ENCODE measurements around the gene AMT. TPM values are rescaled to one million over a fixed set of nuclear protein-coding genes. Genes with fewer than 3 reads are reported as not detected.

AMT gene
- total and polyA plus RNA-seq, 2 of the 13 experiments (the other 11 are each of a cell fraction or from before 2014, with no cell fraction given), result 35.3 to 59.0 TPM

DNA sequence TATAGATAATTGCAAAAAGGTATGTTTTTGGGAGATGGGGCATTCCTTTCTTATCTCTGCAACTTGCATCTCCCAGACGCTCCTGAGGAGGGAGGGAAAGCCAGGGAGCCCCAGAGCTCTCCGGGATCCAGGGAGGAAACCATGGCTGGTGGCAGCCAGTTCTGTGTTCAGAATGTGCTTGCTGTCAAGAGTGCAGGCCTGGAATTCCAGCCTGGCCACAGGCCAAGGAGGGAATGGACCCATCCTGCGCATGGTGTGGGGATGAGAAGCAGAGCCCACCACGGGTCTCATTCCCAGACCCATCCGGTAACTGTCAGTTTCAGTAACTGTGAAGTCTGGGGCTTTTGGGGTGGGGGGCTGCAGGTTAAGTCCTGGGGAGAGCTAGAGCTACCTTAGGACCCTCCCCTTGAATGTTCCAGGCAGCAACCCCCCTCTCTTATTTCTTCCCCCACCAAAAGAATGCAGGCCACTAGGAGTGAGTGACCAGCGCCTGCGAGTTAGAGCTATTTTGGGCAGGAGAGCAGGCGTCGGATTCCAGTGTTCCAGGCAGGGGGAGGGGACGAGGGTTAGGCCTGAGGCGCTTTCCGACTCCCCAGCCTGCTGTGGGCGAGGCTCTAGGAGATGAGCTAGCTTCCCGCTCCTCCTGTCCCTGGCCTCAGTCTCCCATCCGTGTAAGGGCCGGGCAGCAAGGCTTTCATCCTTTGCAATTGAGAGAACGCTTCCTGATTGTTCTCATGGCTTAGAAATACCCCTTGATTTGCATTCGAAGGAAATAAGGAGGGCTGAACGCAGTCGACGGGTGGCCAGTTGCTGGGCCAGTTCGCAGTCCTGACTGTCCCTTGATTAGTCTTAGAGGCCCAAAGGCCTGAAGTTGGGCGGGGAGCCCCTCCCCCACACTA, 47.0 kb upstream of the AMT start (continued):
- TF ChIP-seq, protein P1, sequence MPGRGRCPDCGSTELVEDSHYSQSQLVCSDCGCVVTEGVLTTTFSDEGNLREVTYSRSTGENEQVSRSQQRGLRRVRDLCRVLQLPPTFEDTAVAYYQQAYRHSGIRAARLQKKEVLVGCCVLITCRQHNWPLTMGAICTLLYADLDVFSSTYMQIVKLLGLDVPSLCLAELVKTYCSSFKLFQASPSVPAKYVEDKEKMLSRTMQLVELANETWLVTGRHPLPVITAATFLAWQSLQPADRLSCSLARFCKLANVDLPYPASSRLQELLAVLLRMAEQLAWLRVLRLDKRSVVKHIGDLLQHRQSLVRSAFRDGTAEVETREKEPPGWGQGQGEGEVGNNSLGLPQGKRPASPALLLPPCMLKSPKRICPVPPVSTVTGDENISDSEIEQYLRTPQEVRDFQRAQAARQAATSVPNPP (CRISPR knock-in tag; IDR thresholded peaks at IDR 0.05), result no peak
- TF ChIP-seq HDAC6 (IDR thresholded peaks at IDR 0.05; ENCODE audit: low read depth, low read length) (no peak), ZNF713 (CRISPR knock-in tag; IDR thresholded peaks at IDR 0.05) (no peak), ZNF124 (CRISPR knock-in tag; IDR thresholded peaks at IDR 0.05) (no peak), TBL1XR1 (IDR thresholded peaks at IDR 0.05; ENCODE audit: borderline replicate concordance, low read length, partially characterized antibody) (no peak), MIER2 (CRISPR knock-in tag; IDR thresholded peaks at IDR 0.05) (no peak), JUNB (CRISPR knock-in tag; IDR thresholded peaks at IDR 0.05; ENCODE audit: borderline replicate concordance) (no peak), ZNF180 (CRISPR knock-in tag; IDR thresholded peaks at IDR 0.05; ENCODE audit: borderline replicate concordance, low read depth) (no peak), ZBTB38 (CRISPR knock-in tag; IDR thresholded peaks at IDR 0.05) (no peak), NFE2L1 (CRISPR knock-in tag; IDR thresholded peaks at IDR 0.05; ENCODE audit: borderline replicate concordance) (no peak), POLR2A (IDR thresholded peaks at IDR 0.05; ENCODE audit: insufficient read depth in 1 of 2, low read depth in 2 of 2, low read length in 2 of 2) (peak in 1 of 2 experiments; percentile 63; a peak in 3 of 4 replicates), CBX5 (CRISPR knock-in tag; IDR thresholded peaks at IDR 0.05; ENCODE audit: borderline replicate concordance) (no peak; the same call in 1 of the 2 replicates), TBX3 (IDR thresholded peaks at IDR 0.05; ENCODE audit: borderline replicate concordance) (no peak), CHD4 (IDR thresholded peaks at IDR 0.05; ENCODE audit: borderline replicate concordance, low read length) (peak; percentile 53; the same call in 1 of the 2 replicates), ZNF777 (CRISPR knock-in tag; IDR thresholded peaks at IDR 0.05) (peak; percentile 51; the same call in 1 of the 2 replicates), ZNF781 (CRISPR knock-in tag; IDR thresholded peaks at IDR 0.05; ENCODE audit: borderline replicate concordance, not compliant biosample characterization) (peak; percentile 66), ZNF441 (CRISPR knock-in tag; IDR thresholded peaks at IDR 0.05; ENCODE audit: borderline replicate concordance) (no peak), ZNF530 (CRISPR knock-in tag; IDR thresholded peaks at IDR 0.05; ENCODE audit: low read depth) (no peak), ZNF367 (CRISPR knock-in tag; IDR thresholded peaks at IDR 0.05; ENCODE audit: borderline replicate concordance) (no peak), ZKSCAN5 (CRISPR knock-in tag; IDR thresholded peaks at IDR 0.05) (no peak)
- TF ChIP-seq, protein P2, sequence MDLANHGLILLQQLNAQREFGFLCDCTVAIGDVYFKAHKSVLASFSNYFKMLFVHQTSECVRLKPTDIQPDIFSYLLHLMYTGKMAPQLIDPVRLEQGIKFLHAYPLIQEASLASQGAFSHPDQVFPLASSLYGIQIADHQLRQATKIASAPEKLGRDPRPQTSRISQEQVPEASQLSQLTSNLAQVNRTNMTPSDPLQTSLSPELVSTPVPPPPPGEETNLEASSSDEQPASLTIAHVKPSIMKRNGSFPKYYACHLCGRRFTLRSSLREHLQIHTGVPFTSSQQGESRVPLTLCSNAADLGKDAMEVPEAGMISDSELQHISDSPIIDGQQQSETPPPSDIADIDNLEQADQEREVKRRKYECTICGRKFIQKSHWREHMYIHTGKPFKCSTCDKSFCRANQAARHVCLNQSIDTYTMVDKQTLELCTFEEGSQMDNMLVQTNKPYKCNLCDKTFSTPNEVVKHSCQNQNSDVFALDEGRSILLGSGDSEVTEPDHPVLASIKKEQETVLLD (CRISPR knock-in tag; IDR thresholded peaks at IDR 0.05; ENCODE audit: low read depth), result no peak
- TF ChIP-seq, protein P3, sequence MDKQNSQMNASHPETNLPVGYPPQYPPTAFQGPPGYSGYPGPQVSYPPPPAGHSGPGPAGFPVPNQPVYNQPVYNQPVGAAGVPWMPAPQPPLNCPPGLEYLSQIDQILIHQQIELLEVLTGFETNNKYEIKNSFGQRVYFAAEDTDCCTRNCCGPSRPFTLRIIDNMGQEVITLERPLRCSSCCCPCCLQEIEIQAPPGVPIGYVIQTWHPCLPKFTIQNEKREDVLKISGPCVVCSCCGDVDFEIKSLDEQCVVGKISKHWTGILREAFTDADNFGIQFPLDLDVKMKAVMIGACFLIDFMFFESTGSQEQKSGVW (CRISPR knock-in tag; IDR thresholded peaks at IDR 0.05; ENCODE audit: borderline replicate concordance), result no peak
- TF ChIP-seq, protein P4, sequence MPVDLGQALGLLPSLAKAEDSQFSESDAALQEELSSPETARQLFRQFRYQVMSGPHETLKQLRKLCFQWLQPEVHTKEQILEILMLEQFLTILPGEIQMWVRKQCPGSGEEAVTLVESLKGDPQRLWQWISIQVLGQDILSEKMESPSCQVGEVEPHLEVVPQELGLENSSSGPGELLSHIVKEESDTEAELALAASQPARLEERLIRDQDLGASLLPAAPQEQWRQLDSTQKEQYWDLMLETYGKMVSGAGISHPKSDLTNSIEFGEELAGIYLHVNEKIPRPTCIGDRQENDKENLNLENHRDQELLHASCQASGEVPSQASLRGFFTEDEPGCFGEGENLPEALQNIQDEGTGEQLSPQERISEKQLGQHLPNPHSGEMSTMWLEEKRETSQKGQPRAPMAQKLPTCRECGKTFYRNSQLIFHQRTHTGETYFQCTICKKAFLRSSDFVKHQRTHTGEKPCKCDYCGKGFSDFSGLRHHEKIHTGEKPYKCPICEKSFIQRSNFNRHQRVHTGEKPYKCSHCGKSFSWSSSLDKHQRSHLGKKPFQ (CRISPR knock-in tag; IDR thresholded peaks at IDR 0.05; ENCODE audit: insufficient replicate concordance), result peak; percentile 11
- TF ChIP-seq, protein P5, sequence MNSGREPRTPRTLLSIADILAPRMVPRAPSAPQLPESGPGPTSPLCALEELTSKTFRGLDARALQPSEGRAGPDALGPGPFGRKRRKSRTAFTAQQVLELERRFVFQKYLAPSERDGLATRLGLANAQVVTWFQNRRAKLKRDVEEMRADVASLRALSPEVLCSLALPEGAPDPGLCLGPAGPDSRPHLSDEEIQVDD (CRISPR knock-in tag; IDR thresholded peaks at IDR 0.05; ENCODE audit: borderline replicate concordance), result no peak

All from HepG2 (cell line).